Suprapubic skin (tissue), 4 donors: ENCODE measurements around the gene STPG1.

Experiments used
- EP300 ChIP-seq: sonication (generic); formaldehyde crosslinking; IDR thresholded peaks from one replicate; pipeline ENCODE4 v1.6.1; 2017; ENCODE audit warnings: antibody characterized with exemption
- POLR2A ChIP-seq, 2 donors: fragments of 450-650 bp; IDR thresholded peaks; one replicate each; pipeline ENCODE4 v1.6.1; 2017; ENCODE audit warnings: antibody characterized with exemption in 2 of 2, mild to moderate bottlenecking in 2 of 2, moderate library complexity in 2 of 2
- POLR2AphosphoS5 ChIP-seq, 3 donors: sonication (generic); formaldehyde crosslinking; IDR thresholded peaks; one replicate each; pipeline ENCODE4 v1.6.1; 2017; ENCODE audit warnings: antibody characterized with exemption in 3 of 3
- TF ChIP-seq, protein P1 (sequence below), 2 donors: fragments of 200-600 bp in 1 of 2; fragments of 450-650 bp in 1 of 2; sonication (generic) in 1 of 2; IDR thresholded peaks; one replicate each; pipeline ENCODE4 v1.5.1; 2016 to 2019; ENCODE audit warnings: antibody characterized with exemption in 2 of 2, mild to moderate bottlenecking in 1 of 2, moderate library complexity in 1 of 2

DNA sequence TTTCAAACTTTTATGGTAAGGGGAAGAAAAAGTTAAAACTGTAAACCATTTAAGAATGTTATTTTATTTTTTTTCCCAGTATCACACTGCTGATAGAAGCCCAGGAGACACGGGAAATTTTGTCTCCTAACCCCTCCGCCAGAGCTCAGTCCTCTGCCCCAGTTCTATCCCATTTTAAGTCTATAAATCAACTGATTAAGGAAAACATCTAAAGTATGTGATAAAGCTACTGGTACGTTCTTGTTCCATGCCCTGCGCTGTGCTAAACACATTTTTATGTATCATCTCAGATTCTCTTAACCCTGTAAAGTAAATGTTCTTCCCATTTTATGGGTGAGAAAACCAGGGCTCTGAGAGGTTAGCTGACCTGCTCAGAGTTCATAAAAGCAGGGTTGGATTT lies 36.7 kb upstream of the STPG1 start:
- TF ChIP-seq POLR2A (IDR thresholded peaks at IDR 0.05) (no peak), POLR2AphosphoS5 (IDR thresholded peaks at IDR 0.05) (no peak), EP300 (no peak)
- TF ChIP-seq, protein P1, sequence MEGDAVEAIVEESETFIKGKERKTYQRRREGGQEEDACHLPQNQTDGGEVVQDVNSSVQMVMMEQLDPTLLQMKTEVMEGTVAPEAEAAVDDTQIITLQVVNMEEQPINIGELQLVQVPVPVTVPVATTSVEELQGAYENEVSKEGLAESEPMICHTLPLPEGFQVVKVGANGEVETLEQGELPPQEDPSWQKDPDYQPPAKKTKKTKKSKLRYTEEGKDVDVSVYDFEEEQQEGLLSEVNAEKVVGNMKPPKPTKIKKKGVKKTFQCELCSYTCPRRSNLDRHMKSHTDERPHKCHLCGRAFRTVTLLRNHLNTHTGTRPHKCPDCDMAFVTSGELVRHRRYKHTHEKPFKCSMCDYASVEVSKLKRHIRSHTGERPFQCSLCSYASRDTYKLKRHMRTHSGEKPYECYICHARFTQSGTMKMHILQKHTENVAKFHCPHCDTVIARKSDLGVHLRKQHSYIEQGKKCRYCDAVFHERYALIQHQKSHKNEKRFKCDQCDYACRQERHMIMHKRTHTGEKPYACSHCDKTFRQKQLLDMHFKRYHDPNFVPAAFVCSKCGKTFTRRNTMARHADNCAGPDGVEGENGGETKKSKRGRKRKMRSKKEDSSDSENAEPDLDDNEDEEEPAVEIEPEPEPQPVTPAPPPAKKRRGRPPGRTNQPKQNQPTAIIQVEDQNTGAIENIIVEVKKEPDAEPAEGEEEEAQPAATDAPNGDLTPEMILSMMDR (IDR thresholded peaks at IDR 0.05): no peak
